Subcutaneous abdominal adipose tissue (tissue), 5 donors: ENCODE data around the gene VCY.
"Not testable (repeated sequence)": the region's sequence is repeated elsewhere in the genome, so short reads cannot be mapped to it uniquely, and the experiment has no call there.

Experiments
- H3K27ac ChIP-seq: one replicate; pipeline ENCODE4 v1.7.0; 2013; ENCODE audit warnings: low read depth, mild to moderate bottlenecking, inconsistent platforms, low read length, moderate library complexity
- H3K27me3 ChIP-seq, 5 donors: one replicate each; pipeline ENCODE4 v1.7.0; 2013; ENCODE audit warnings: low read length in 5 of 5, inconsistent platforms in 1 of 5; ENCODE audit not compliant: control insufficient read depth in 5 of 5, insufficient read depth in 4 of 5
- H3K36me3 ChIP-seq, 5 donors: one replicate each; pipeline ENCODE4 v1.7.0; 2013; ENCODE audit warnings: low read length in 5 of 5; ENCODE audit not compliant: control insufficient read depth in 5 of 5, insufficient read depth in 5 of 5
- H3K4me1 ChIP-seq, 5 donors: one replicate each; pipeline ENCODE4 v1.7.0; 2013; ENCODE audit warnings: low read length in 5 of 5, mild to moderate bottlenecking in 3 of 5, moderate library complexity in 1 of 5; ENCODE audit not compliant: control insufficient read depth in 5 of 5, insufficient read depth in 5 of 5
- H3K4me3 ChIP-seq, 5 donors: one replicate each; pipeline ENCODE4 v1.7.0; 2013; ENCODE audit warnings: low read length in 5 of 5, low read depth in 1 of 5
- H3K9ac ChIP-seq, 5 donors: one replicate each; pipeline ENCODE4 v1.7.0; 2013; ENCODE audit warnings: low read length in 5 of 5, mild to moderate bottlenecking in 4 of 5, moderate library complexity in 3 of 5
- H3K9me3 ChIP-seq, 5 donors: one replicate each; pipeline ENCODE4 v1.7.0; 2013; ENCODE audit warnings: low read length in 5 of 5; ENCODE audit not compliant: control insufficient read depth in 5 of 5
- donor health status: healthy.
- donor health status: healthy.
- donor health status: healthy.
- donor health status: healthy.
- donor health status: healthy.

VCY gene

DNA sequence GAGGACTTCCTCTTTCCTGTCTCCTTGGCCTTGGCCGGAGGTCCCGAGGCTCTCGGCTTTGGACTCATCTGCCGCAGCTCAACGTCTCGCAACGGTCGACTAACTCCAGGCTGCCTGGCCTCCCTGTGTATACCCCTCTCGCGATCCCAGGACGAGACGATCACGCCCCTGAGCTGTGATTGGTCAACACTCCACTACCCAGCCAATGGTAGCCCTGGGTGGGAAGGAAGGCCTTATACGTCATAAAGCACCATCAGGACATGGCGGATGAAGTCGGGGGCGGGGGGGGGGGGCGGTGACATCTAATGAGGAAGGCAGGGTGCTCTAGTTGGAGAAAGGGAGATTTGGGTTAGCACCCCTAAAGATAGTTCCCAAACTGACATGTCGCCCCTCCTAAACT, at the start of gene VCY:
TSS of gene VCY (minus strand) at position 101 of the 400 bp plus-strand sequence. CDS start at position 68, 33 bp downstream.
- not testable (repeated sequence) for H3K4me3 ChIP-seq, H3K4me1 ChIP-seq, H3K9ac ChIP-seq, H3K9me3 ChIP-seq, H3K27me3 ChIP-seq, H3K27ac ChIP-seq, H3K36me3 ChIP-seq

DNA sequence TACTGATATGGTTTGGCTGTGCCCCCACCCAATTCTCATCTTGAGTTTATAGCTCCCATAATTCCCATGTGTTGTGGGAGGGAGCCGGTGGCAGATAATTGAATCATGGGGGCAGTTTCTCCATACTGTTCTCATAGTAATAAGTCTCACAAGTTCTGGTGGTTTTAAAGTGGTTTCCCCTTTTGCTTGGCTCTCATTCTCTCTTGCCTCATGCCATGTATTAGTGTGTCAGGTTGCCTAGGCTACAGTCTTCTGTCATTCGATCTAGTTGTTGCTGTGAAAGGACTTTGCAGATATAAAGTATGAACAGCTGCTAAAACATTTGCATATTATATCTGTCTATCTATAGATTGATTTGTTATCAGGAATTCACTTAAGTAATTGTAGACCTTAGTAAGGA, 44.1 kb upstream of the VCY start:
- H3K27ac ChIP-seq, H3K27me3 ChIP-seq, H3K4me3 ChIP-seq, H3K9ac ChIP-seq, H3K36me3 ChIP-seq, H3K4me1 ChIP-seq, H3K9me3 ChIP-seq: not testable (repeated sequence)

DNA sequence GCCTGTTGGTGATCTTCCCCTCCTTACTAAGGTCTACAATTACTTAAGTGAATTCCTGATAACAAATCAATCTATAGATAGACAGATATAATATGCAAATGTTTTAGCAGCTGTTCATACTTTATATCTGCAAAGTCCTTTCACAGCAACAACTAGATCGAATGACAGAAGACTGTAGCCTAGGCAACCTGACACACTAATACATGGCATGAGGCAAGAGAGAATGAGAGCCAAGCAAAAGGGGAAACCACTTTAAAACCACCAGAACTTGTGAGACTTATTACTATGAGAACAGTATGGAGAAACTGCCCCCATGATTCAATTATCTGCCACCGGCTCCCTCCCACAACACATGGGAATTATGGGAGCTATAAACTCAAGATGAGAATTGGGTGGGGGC, 25.6 kb upstream of the VCY start:
- not testable (repeated sequence) for H3K9me3 ChIP-seq, H3K27me3 ChIP-seq, H3K4me1 ChIP-seq, H3K4me3 ChIP-seq, H3K27ac ChIP-seq, H3K9ac ChIP-seq, H3K36me3 ChIP-seq

DNA sequence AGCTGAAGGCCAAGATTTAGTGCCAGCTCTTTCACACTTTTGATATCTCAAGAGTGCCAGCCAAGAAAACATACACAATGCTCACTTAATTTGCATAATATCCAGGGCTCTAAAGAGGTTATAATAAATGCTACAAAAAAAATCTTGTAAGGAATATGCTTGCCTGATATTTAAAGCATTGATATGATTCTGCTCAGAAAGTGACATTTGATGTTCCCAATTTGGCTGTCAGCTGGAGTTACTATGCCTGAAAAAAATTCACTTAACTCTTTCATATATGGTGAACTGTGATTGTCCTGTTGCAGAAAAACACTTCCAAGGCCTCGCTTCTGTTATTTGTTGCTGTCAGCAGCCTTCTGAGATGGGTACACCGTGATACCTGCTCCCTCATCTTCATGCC, 43.9 kb downstream of the VCY start:
- H3K27me3 ChIP-seq, H3K4me3 ChIP-seq, H3K4me1 ChIP-seq, H3K27ac ChIP-seq, H3K9me3 ChIP-seq, H3K9ac ChIP-seq, H3K36me3 ChIP-seq: not testable (repeated sequence)
